Ascending aorta (tissue), 2 donors: ENCODE results near the gene SLC25A29. TPM values are rescaled to one million over a fixed set of nuclear protein-coding genes. Genes with fewer than 3 reads are reported as not detected.

Experiments used
- DNase-seq, 2 donors: peaks; one replicate each; pipeline ENCODE4 v3.0.0-alpha.2; 2019; ENCODE audit warnings: low spot score in 2 of 2
- H3K27ac ChIP-seq, 2 donors: fragments of 200-600 bp; sonication (generic); one replicate each; pipeline ENCODE4 v1.5.1; 2016 to 2017; ENCODE audit warnings: mild to moderate bottlenecking in 1 of 2
- H3K27me3 ChIP-seq: fragments of 200-600 bp; sonication (generic); one replicate; pipeline ENCODE4 v1.5.1; 2017
- H3K36me3 ChIP-seq, 2 donors: fragments of 200-600 bp; sonication (generic); one replicate each; pipeline ENCODE4 v1.5.1; 2016
- H3K4me1 ChIP-seq, 2 donors: fragments of 200-600 bp; sonication (generic); one replicate each; pipeline ENCODE4 v1.5.1; 2016 to 2017; ENCODE audit warnings: mild to moderate bottlenecking in 1 of 2
- H3K4me3 ChIP-seq, 2 donors: fragments of 200-600 bp; sonication (generic); one replicate each; pipeline ENCODE4 v1.5.1; 2016 to 2017; ENCODE audit warnings: mild to moderate bottlenecking in 1 of 2
- H3K9me3 ChIP-seq, 2 donors: fragments of 200-600 bp; sonication (generic); one replicate each; pipeline ENCODE4 v1.5.1; 2016
- intact Hi-C: fragments of 100-400 bp; cut with DNase I; formaldehyde crosslinking; loops from one replicate; pipeline ENCODE4 v1.15.1; 2023
- total RNA-seq: library from RNA; depleted of rRNA; stranded (reverse); fragments of >200 nt; gene quantifications from one replicate; pipeline ENCODE4 v1.1.0, GENCODE V29; 2016
- TF ChIP-seq, protein P1 (sequence below), 3 experiments: fragments of 200-600 bp in 2 of 3; fragments of 450-650 bp in 1 of 3; sonication (generic) in 2 of 3; IDR thresholded peaks; one replicate each; pipeline ENCODE4 v1.5.1; 2016 to 2019; ENCODE audit warnings: antibody characterized with exemption in 3 of 3, mild to moderate bottlenecking in 1 of 3, moderate library complexity in 1 of 3

SLC25A29 gene
- total RNA-seq, 1 donor from 2014 or later, result 193 TPM

DNA sequence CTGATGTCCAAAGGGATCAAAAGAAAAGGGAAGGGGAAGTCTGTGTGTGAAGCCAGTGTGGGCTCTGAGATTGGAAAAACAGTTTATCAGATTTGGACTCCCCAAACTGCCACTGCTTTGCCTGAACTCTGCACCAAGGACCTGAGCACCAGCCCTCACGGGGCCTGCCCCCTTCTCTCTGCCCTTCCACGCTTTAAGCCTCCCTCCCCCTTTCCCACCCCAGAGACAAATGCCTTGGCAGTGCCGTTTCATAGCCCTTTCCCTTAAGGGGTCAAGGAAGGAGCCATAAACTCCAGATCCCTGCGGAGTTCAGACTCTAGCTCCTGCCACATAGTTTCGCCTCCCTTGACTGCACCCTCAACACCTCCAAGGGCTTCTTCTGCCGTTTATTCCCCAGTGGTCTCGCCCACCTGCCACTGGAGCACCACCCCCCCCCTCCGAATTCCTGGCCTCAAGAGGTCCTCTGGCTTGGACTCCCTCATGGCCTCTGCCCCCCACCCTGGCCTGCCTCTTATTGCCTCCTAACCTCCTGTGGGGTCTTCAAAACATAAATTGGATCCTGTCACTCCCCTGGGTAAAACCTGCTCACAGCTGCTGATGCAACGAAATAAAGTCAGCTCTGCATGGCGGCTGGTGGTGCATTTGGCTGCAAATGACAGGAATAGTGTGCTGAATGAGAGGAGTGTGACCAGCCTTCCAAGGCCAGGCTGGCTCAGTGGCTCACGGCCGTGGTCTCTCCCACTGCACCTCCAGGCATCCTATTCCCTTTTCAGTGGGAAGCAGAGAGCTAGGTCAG is 18.8 kb downstream of the SLC25A29 start:
- peaks cover 0 to 5% of the 10 kb centered on the region in 2 donors for H3K4me1 ChIP-seq
- H3K9me3 ChIP-seq, result no peaks in the 10 kb centered on the region
- DNase-seq, result no peak
- H3K36me3 ChIP-seq, result peaks cover 8 to 26% of the 10 kb centered on the region in 2 donors
- intact Hi-C loops, result no loop called here
- H3K4me3 ChIP-seq, result no peak overlapping the region
- H3K27ac ChIP-seq, result no peak overlapping the region
- TF ChIP-seq, protein P1, sequence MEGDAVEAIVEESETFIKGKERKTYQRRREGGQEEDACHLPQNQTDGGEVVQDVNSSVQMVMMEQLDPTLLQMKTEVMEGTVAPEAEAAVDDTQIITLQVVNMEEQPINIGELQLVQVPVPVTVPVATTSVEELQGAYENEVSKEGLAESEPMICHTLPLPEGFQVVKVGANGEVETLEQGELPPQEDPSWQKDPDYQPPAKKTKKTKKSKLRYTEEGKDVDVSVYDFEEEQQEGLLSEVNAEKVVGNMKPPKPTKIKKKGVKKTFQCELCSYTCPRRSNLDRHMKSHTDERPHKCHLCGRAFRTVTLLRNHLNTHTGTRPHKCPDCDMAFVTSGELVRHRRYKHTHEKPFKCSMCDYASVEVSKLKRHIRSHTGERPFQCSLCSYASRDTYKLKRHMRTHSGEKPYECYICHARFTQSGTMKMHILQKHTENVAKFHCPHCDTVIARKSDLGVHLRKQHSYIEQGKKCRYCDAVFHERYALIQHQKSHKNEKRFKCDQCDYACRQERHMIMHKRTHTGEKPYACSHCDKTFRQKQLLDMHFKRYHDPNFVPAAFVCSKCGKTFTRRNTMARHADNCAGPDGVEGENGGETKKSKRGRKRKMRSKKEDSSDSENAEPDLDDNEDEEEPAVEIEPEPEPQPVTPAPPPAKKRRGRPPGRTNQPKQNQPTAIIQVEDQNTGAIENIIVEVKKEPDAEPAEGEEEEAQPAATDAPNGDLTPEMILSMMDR (IDR thresholded peaks at IDR 0.05), result no peak
- H3K27me3 ChIP-seq, result no peaks in the 10 kb centered on the region

DNA sequence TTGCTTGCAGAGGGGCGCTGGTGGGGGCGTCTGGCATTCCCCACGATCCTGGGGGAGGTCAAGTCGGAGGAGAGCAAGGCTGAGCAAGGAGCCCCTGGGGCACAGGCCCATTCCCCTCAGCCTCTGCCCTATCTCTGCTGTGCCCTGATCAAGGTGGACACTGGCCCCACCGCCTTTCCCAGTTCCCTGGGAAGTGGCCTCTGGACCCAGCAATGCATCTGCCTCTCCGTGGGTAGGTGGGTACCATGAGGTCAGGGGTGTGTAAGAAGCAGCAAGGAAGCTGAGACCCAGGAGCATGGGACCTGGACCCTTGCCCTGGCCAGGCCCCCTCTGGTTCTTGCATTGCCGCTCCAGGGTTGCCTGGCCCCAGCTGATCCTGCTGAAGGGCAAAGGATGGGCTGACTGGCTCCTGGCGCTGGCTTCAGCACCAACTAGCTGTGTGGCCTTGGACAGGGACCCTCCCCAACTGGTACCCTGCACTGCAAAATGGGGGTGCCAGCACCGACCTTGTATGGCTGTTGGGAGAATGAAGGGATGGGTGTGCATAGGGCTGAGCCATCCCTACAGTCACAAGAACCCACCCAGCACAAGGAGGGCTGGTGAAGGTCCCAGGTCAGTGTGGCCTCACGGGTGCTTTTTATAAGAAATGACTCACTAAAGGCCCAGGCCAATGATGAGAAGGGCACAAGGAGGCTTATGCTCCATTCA is 19.6 kb downstream of the SLC25A29 start:
- TF ChIP-seq, protein P1 (IDR thresholded peaks at IDR 0.05), result no peak
- no peaks in the 10 kb centered on the region for H3K9me3 ChIP-seq
- H3K4me3 ChIP-seq, result no peak overlapping the region
- no peaks in the 10 kb centered on the region for H3K27me3 ChIP-seq
- intact Hi-C loops, result no loop called here
- H3K4me1 ChIP-seq, result peaks cover 0 to 5% of the 10 kb centered on the region in 2 donors
- peak in 1 of 2 donors; percentile 60 for DNase-seq
- no peak overlapping the region for H3K27ac ChIP-seq
- H3K36me3 ChIP-seq, result peaks cover 3 to 18% of the 10 kb centered on the region in 2 donors

- peaks cover 0 to 5% of the 10 kb centered on the region in 2 donors for H3K4me1 ChIP-seq
- intact Hi-C loops, result loop anchor here (1.0 to 2.0 kb wide), 4 partner anchors 19 to 90 kb away; partner anchors contain the start of gene WDR25
- no peak for DNase-seq
- H3K36me3 ChIP-seq, result peaks cover 0 to 11% of the 10 kb centered on the region in 2 donors
- H3K27ac ChIP-seq, result peak overlapping the region; percentile 85 to 86
- H3K27me3 ChIP-seq, result no peaks in the 10 kb centered on the region
- TF ChIP-seq, protein P1 (IDR thresholded peaks at IDR 0.05), result no peak
- peak overlapping the region; percentile 82 to 93 for H3K4me3 ChIP-seq
- H3K9me3 ChIP-seq, result no peaks in the 10 kb centered on the region
Measured at GRCh38 chr14:100285913-100286400, 20.3 kb downstream of the SLC25A29 start.

DNA sequence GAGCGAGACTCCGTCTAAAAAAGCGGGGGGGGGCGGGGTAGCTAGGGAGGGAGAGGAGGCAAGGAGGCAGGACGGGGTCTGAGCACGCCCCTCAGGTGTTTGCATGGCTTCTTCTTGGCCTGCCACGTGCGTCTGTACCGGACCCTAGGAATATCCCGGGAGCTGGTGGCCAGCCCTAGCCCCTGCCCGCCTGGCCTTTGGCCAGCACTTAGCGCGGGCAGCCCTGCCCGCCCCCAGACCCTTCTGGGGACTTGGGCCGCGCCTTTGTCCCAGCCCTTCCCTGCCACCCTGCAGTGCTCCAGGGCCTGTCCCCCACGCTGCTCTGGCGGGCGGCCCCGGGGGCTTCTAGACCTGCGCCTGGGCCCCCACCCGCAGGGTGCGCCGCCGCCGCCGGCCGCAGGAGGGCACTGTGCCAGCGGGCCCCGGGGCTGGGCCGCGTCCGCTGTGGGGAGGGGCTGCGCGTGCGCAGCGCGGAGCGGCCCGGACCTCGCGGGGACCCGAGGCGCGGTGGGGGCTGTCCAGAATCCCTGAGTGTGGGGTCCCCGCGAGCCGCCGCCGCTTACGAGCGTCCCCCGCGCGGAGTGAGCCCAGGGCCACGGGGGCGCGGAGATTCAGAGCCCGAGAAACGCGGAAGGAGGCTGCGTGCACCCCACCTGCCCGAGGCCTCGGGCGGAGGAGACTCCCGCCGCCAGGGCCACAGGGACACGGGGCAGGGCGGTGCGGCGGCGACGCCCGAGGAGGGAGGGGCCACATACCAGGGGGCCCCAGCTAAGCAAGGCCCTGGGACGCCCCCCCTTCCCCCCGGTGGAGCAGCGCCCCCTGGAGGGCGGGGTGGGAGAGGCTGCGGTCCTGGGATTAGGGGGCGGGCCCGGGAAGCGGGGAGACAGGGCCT is 21.0 kb downstream of the SLC25A29 start:
- H3K9me3 ChIP-seq, result no peaks in the 10 kb centered on the region
- intact Hi-C loops, result loop anchor here (1.0 to 2.0 kb wide), 4 partner anchors 20 to 91 kb away; partner anchors contain the start of gene WDR25
- TF ChIP-seq, protein P1 (IDR thresholded peaks at IDR 0.05), result peak; percentile 86 to 92 (median 91)
- peaks cover 0 to 5% of the 10 kb centered on the region in 2 donors for H3K4me1 ChIP-seq
- DNase-seq, result peak in 1 of 2 donors; percentile 80
- H3K27me3 ChIP-seq, result no peaks in the 10 kb centered on the region
- peak overlapping the region; percentile 85 to 86 for H3K27ac ChIP-seq
- peaks cover 0 to 5% of the 10 kb centered on the region in 2 donors for H3K36me3 ChIP-seq
- H3K4me3 ChIP-seq, result peak overlapping the region; percentile 82 to 93
